WI38 (cell line): ENCODE results near the gene KIF26B.
"Not testable (repeated sequence)": the region's sequence is repeated elsewhere in the genome, so short reads cannot be mapped to it uniquely, and the experiment has no call there.

ENCODE experiments used
- H3K4me3 ChIP-seq: 2 replicates; pipeline ENCODE4 v1.5.1; 2011; ENCODE audit warnings: low read depth, mild to moderate bottlenecking, control low read depth, low read length
- TF ChIP-seq, protein P1 (sequence below): IDR thresholded peaks from 2 replicates; pipeline ENCODE4 v1.5.1; 2012; ENCODE audit warnings: low read depth, mild to moderate bottlenecking, control low read depth, low read length

Gene KIF26B

DNA sequence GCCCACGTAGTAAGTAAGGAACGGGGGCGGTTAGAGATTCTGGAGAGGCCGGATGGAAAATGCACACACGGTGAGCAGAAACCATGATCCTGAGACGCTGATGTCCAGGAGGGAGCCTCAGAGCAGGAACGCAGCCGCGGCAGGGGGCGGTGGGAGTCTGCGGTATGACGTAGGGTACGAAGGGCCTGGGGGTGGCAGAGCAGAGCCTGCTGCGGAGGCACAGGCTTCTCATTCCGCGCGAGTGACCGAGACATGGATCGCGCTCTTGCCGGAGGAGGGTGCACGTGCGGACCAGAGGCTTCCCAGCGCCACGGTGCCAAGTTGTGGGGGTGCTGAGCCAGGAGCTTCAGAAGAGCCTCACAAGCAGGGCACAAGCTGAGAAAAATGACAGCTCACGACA is 176.2 kb downstream of the KIF26B start:
- no peak overlapping the region for H3K4me3 ChIP-seq
- TF ChIP-seq, protein P1, sequence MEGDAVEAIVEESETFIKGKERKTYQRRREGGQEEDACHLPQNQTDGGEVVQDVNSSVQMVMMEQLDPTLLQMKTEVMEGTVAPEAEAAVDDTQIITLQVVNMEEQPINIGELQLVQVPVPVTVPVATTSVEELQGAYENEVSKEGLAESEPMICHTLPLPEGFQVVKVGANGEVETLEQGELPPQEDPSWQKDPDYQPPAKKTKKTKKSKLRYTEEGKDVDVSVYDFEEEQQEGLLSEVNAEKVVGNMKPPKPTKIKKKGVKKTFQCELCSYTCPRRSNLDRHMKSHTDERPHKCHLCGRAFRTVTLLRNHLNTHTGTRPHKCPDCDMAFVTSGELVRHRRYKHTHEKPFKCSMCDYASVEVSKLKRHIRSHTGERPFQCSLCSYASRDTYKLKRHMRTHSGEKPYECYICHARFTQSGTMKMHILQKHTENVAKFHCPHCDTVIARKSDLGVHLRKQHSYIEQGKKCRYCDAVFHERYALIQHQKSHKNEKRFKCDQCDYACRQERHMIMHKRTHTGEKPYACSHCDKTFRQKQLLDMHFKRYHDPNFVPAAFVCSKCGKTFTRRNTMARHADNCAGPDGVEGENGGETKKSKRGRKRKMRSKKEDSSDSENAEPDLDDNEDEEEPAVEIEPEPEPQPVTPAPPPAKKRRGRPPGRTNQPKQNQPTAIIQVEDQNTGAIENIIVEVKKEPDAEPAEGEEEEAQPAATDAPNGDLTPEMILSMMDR = no peak

DNA sequence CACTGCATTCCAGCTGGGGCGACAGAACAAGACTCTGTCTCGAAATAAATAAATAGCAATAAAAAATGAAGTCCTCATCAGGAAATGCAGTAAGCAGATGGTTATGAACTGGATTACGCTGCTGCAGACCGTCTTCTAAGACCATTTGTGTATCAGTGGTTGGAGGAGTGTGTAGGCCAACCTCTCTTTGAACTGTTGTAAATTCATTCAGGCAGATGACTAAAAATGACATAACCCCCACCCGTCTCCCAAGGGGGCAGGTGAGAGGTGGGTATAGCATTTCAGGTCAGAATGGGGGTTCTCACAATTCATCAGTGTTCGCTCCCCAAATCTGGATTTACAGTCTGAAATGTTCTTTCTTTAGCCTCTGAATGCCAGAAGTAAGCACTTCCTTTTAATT is 177.3 kb downstream of the KIF26B start:
- H3K4me3 ChIP-seq = no peak overlapping the region
- TF ChIP-seq, protein P1 = no peak

DNA sequence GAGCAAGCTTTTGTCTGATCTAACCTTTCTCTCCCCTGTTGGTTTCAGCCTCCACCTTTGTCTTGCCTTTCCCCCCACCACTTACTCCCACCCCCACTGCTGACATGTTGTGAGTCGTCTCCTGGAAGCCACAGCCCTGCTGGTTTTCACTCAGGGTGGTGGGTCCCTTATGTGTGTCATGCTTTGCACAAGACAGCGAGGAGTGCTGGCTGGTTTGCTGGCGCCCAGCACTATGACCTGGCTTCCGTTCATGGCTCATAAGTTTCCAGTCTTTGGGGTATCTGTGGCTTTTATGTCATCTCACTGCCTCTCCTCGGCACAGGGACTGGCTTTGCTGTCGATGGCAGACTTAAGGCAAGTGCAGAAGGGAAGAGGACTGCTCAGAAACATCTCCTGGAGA is 177.7 kb downstream of the KIF26B start:
- H3K4me3 ChIP-seq = no peak overlapping the region
- TF ChIP-seq, protein P1 = no peak

DNA sequence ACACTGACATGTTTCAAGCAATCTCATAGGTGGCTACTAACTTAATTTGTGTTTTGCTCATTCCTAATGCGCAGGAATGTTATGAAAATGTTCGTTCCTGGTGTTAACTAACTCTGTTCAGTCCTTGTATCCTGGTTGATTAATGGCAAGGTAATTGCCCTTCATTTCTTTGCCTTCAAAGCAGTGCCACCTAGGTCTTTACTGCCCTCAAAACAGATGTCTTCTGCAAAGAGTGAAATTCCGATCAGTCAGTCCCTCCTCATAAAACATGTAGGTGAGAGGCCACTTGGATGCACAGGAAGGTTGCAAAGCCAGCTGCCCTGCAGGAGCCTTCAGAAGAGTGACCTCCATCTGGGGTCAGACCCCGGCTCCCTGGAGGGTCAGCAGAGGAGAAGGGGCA is 179.4 kb downstream of the KIF26B start:
- no peak overlapping the region for H3K4me3 ChIP-seq
- TF ChIP-seq, protein P1 = no peak

DNA sequence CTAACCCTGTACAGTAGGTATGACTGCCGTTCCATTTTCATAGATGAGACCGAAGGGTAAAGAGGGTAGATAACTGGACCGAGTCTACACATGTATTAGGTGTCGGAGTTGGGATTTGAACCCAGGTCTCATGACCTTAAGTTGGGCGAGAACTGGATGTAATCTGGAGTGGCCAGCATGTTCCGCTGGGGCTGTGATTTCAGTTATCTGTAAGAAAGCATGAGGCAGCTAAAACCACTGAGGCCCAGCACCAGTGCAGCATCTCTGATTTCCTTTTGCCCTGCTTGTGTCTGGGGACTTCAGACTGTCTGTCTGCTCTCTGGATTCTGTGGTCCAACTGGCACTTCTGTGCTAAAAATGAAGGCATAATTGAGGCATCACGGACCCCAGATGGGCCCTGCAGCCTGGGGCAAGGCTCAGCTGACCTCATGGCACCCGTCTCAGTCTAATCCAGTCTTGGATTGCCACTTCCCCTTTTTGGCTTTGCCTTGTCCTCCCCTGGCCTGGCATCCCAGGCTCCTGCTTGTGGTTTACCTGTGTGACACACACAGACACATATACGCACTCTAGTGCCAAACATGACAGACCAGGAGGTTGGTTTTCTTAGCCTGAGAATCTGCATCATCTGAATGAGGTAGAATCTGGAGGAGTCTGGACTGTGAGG is 180.2 kb downstream of the KIF26B start:
- TF ChIP-seq, protein P1 = no peak
- no peak overlapping the region for H3K4me3 ChIP-seq

DNA sequence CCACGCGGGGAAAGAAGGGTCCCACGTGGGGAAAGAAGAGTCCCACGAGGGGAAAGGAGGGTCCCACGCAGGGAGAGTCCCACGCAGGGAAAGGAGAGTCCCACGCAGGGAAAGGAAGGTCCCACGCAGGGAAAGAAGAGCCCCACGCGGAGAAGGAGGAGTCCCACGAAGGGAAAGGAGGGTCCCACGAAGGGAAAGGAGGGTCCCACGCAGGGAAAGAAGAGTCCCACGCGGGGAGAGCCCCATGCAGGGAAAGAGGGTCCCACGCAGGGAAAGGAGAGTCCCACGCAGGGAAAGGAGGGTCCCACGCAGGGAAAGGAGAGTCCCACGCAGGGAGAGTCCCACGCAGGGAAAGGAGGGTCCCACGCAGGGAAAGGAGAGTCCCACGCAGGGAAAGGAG is 180.9 kb downstream of the KIF26B start:
- H3K4me3 ChIP-seq = not testable (repeated sequence)

DNA sequence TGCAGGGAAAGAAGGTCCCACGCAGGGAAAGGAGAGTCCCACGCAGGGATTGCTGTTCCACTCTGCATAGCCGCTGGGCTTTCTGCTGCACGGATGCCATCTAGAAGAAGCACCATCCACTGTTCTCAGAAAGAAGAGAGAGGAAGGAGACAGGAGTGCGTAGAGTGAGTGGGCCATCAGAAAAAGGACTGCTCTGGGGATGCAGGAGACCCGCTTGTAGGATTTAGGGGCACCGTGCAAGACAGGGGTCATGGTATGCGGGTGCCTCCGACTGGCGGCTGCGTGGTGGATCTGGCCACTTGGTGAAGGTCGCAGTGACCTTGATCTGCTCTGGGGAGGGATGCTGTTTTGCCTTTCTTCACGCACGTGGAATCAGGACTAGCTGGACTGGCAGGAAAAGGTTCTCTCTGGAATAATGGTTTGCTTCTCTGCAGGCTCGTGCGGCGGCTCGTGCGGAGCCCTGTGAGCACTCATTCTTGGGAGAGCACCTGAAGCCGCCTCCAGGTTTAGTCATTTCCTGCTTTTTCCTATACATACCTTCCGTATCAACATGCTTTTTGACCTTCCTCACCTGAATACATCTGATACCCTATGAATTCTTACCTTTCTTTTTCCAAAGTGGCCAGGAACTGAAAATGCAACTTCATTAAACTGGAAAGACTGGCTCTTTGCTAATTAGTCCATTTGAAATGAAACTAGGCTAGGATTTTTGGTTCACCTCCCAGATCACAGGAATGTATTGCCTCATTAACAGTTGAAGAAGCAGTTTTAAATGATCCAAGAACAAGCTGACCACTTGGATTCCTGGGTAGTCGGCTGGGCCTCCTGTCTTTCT is 181.6 kb downstream of the KIF26B start:
- H3K4me3 ChIP-seq = no peak overlapping the region

DNA sequence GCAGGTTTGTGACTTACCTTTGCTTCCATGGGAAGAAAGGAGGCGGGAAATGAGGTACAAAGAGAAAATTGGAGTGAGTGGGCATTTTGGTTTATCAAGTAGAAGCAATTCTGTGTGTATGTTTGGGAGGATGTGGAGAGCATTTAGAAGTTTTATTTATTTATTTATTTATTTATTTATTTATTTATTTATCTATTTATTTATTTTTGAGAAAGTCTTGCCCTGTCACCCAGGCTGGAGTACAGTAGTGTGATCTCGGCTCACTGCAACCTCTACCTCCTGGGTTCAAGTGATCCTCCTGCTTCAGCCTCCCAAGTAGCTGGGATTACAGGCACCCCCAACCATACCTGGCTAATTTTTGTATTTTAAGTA is 182.2 kb downstream of the KIF26B start:
- H3K4me3 ChIP-seq = not testable (repeated sequence)

More for the DNA sequence above, 181.6 kb downstream of the KIF26B start:
- TF ChIP-seq, protein P1 = no peak
